Fibroblast of lung (primary cell): ENCODE data around the gene NCKAP5. TPM values are rescaled to one million over a fixed set of nuclear protein-coding genes. Genes with fewer than 3 reads are reported as not detected.

Source experiments
- DNase-seq, 2 donors: peaks; one replicate each; pipeline versions ENCODE4 v3.0.0 to v3.0.0-alpha.2; 2010; ENCODE audit warnings: low read depth in 2 of 2
- H2AFZ ChIP-seq: 2 replicates; pipeline ENCODE4 v1.5.1; 2012; ENCODE audit warnings: low read length, control low read depth, inconsistent platforms
- H3K27ac ChIP-seq: 2 replicates; pipeline ENCODE4 v1.5.1; 2011; ENCODE audit warnings: low read length, control low read depth; ENCODE audit not compliant: insufficient read depth
- H3K27me3 ChIP-seq: 2 replicates; pipeline ENCODE4 v1.5.1; 2011; ENCODE audit warnings: mild to moderate bottlenecking, low read length; ENCODE audit not compliant: control insufficient read depth, insufficient read depth
- H3K36me3 ChIP-seq: 2 replicates; pipeline ENCODE4 v1.5.1; 2011; ENCODE audit warnings: low read length; ENCODE audit not compliant: control insufficient read depth, insufficient read depth
- H3K4me1 ChIP-seq: 2 replicates; pipeline ENCODE4 v1.5.1; 2011; ENCODE audit warnings: low read length; ENCODE audit not compliant: control insufficient read depth, insufficient read depth; ENCODE audit errors: extremely low read depth
- H3K4me2 ChIP-seq: 2 replicates; pipeline ENCODE4 v1.5.1; 2011; ENCODE audit warnings: low read length, control low read depth; ENCODE audit not compliant: insufficient read depth; ENCODE audit errors: extremely low read depth
- H3K4me3 ChIP-seq, 4 experiments: fragments of 200-600 bp in 1 of 4; sonication (generic) in 1 of 4; replicated peaks in 1 of 4; 2 replicates each; pipeline ENCODE4 v1.5.1; 2011 to 2016; ENCODE audit warnings: low read length in 4 of 4, low read depth in 3 of 4, mild to moderate bottlenecking in 3 of 4, control low read depth in 2 of 4, inconsistent platforms in 1 of 4, mixed read lengths in 1 of 4; ENCODE audit not compliant: insufficient read depth in 1 of 4; ENCODE audit errors: control extremely low read depth in 1 of 4
- H3K79me2 ChIP-seq: 2 replicates; pipeline ENCODE4 v1.5.1; 2012; ENCODE audit warnings: mild to moderate bottlenecking, low read length, inconsistent platforms; ENCODE audit not compliant: control insufficient read depth, insufficient read depth
- H3K9ac ChIP-seq: 2 replicates; pipeline ENCODE4 v1.5.1; 2011; ENCODE audit warnings: mild to moderate bottlenecking, low read length, control low read depth; ENCODE audit not compliant: insufficient read depth
- H3K9me3 ChIP-seq: 2 replicates; pipeline ENCODE4 v1.5.1; 2012; ENCODE audit warnings: low read depth, low read length; ENCODE audit not compliant: control insufficient read depth, insufficient read depth
- H4K20me1 ChIP-seq: 2 replicates; pipeline ENCODE4 v1.5.1; 2011; ENCODE audit warnings: low read length; ENCODE audit not compliant: control insufficient read depth, insufficient read depth; ENCODE audit errors: extremely low read depth
- CTCF ChIP-seq, 2 donors: IDR thresholded peaks in 1 of 2; conservative IDR thresholded peaks in 1 of 2; 1 replicate in 1 of 2; 2 replicates in 1 of 2; pipeline ENCODE4 v1.5.1; 2011 to 2012; ENCODE audit warnings: low read length in 2 of 2, control low read depth in 1 of 2, inconsistent platforms in 1 of 2, low read depth in 1 of 2, mild to moderate bottlenecking in 1 of 2
- EZH2 ChIP-seq: IDR thresholded peaks from 2 replicates; pipeline ENCODE4 v1.5.1; 2012; ENCODE audit warnings: low read length, control low read depth, mild to moderate bottlenecking; ENCODE audit errors: missing control alignments
- polyA plus RNA-seq, 2 donors: library from polyadenylated mRNA; depleted of rRNA in 1 of 2; stranded (reverse) in 1 of 2; unstranded in 1 of 2; fragments of >200 nt; gene quantifications; 2 replicates each; pipeline ENCODE4 v1.2.1, GENCODE V29; 2011 to 2012; ENCODE audit warnings: missing spikeins in 1 of 2
- total RNA-seq: library from RNA; depleted of rRNA; stranded (reverse); fragments of >200 nt; gene quantifications from 2 replicates; pipeline ENCODE4 v1.2.1, GENCODE V29; 2014

Gene NCKAP5
- total and polyA plus RNA-seq, 2 donors (not counting 1 experiment from before 2014, with no cell fraction given), result 2.6 to 6.2 TPM

GRCh38 chr2:132815516-132815915 lies 752.7 kb downstream of the NCKAP5 start:
- no peak for TF ChIP-seq EZH2
- no peaks in the 10 kb centered on the region for H3K9me3 ChIP-seq
- H3K27me3 ChIP-seq, result no peaks in the 10 kb centered on the region
- DNase-seq, result peak; percentile 92 to 96
- no peak overlapping the region for H3K4me2 ChIP-seq
- no peaks in the 10 kb centered on the region for H3K4me1 ChIP-seq
- no peak overlapping the region for H2AFZ ChIP-seq
- H3K9ac ChIP-seq, result no peak overlapping the region
- H4K20me1 ChIP-seq, result no peaks in the 10 kb centered on the region
- no peaks in the 10 kb centered on the region for H3K79me2 ChIP-seq
- no peak overlapping the region for H3K4me3 ChIP-seq
- no peaks in the 10 kb centered on the region for H3K36me3 ChIP-seq
- no peak overlapping the region for H3K27ac ChIP-seq

GRCh38 chr2:132814651-132815050 lies 753.6 kb downstream of the NCKAP5 start:
- H3K4me3 ChIP-seq, result no peak overlapping the region
- H3K79me2 ChIP-seq, result no peaks in the 10 kb centered on the region
- no peaks in the 10 kb centered on the region for H3K9me3 ChIP-seq
- H3K36me3 ChIP-seq, result no peaks in the 10 kb centered on the region
- no peaks in the 10 kb centered on the region for H3K4me1 ChIP-seq
- no peak for TF ChIP-seq EZH2
- TF ChIP-seq CTCF (conservative IDR thresholded peaks at IDR 0.05 in 1 of 2, IDR thresholded peaks at IDR 0.05 in 1 of 2; ENCODE audit: low read depth in 1 of 2, low read length in 2 of 2), result no peak
- H3K27ac ChIP-seq, result no peak overlapping the region
- no peak for DNase-seq
- H3K4me2 ChIP-seq, result no peak overlapping the region
- H3K9ac ChIP-seq, result no peak overlapping the region
- H2AFZ ChIP-seq, result no peak overlapping the region
- H3K27me3 ChIP-seq, result no peaks in the 10 kb centered on the region
- H4K20me1 ChIP-seq, result no peaks in the 10 kb centered on the region

- no peaks in the 10 kb centered on the region for H4K20me1 ChIP-seq
- no peak overlapping the region for H3K4me2 ChIP-seq
- no peak overlapping the region for H3K27ac ChIP-seq
- TF ChIP-seq EZH2 (no peak), CTCF (conservative IDR thresholded peaks at IDR 0.05 in 1 of 2, IDR thresholded peaks at IDR 0.05 in 1 of 2; ENCODE audit: low read depth in 1 of 2, low read length in 2 of 2) (no peak)
- no peaks in the 10 kb centered on the region for H3K9me3 ChIP-seq
- no peak for DNase-seq
- no peak overlapping the region for H2AFZ ChIP-seq
- H3K9ac ChIP-seq, result no peak overlapping the region
- no peaks in the 10 kb centered on the region for H3K4me1 ChIP-seq
- H3K27me3 ChIP-seq, result no peaks in the 10 kb centered on the region
- no peaks in the 10 kb centered on the region for H3K79me2 ChIP-seq
- no peaks in the 10 kb centered on the region for H3K36me3 ChIP-seq
- no peak overlapping the region for H3K4me3 ChIP-seq
Measured at GRCh38 chr2:132813422-132813821, 754.8 kb downstream of the NCKAP5 start.
